GM18861 (cell line): ENCODE results near the gene VDR.
A peak's percentile ranks its signal among the peaks of the same experiment; 100 is the strongest.

Experiments used
- ATAC-seq: cut with Tn5 transposase; IDR thresholded peaks from one replicate; pipeline ENCODE4 v1.9.1; 2021; ENCODE audit not compliant: unreplicated experiment

VDR gene

DNA sequence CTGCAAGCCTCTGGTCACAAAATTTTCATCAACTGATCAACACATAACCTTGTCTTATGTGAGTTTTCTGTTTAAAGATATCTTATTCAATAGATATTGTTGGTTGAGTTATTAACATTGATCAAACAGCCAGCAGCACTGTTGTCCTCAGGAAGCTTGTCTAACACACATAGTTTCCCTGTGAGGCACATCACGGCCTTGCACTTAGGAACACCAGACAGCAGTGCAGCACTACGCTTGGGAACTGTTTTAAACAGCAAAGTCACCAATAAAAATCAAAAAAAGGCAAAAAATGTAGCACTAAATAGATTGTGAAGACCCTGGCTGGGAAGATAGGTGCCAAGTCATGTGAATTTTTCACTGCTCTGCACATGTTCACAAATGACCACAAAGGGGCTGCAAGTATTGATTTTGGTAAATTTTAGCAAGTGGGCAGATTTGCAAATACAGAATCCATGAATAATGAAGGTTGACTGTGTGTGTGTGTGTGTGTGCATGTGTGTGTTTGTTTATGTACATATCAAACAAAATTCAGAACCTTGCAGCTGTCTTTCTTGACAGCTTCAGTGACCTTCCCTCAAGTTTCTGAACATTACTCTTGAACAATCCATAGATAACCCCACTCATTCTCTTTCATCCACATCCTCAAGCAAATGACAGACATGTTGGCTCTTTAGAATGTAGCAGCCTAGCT lies 28.9 kb downstream of the VDR start:
- ATAC-seq: no peak

DNA sequence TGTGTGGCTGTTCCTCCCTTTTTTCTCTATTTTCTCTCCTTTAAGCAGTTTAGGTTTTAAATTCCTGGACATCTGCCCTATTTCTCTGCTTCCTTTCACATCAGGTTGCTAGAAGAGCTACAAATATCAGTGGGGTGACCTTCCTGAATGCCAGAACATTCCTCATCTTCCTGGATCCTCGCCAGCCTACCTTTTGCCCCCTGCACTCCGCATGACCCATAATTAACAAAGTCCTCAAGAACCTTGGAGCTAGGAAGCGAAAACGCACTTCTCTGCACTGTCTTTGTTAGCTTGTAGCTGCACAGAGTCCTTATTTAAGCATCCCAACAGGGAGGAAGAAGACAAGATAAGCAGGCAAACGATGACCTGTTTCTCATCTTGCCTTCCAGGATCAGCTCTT lies 30.5 kb downstream of the VDR start:
- ATAC-seq: no peak

DNA sequence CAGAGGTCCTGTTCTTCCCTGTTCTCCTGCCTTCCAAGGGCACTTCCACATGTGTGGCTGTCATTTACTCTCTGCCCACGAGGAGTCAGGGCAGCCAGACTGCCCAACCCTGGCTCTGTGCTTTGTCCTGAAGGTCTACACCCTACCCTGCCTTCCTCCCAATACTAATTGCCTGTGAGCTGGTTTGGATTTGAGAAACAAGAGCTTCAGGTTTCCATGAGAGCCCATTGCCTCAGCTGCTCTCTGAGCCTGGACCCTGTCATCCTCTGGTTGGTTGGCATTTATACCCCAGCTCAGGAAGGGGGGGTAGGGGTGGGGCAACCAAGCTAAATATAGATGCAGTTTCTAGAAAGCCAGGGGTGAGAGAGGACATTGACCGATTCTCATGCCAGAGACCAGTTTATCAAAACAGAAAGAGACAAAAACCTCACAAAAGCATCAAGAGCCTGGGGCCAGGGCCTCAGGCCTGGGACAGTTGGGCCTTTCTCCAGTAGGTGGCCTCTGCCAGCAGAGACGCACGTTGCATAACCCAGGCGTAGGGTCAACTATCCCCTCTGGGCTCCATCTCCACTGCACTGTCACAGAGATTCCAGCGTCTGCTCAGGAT lies 34.5 kb downstream of the VDR start:
- no peak for ATAC-seq

DNA sequence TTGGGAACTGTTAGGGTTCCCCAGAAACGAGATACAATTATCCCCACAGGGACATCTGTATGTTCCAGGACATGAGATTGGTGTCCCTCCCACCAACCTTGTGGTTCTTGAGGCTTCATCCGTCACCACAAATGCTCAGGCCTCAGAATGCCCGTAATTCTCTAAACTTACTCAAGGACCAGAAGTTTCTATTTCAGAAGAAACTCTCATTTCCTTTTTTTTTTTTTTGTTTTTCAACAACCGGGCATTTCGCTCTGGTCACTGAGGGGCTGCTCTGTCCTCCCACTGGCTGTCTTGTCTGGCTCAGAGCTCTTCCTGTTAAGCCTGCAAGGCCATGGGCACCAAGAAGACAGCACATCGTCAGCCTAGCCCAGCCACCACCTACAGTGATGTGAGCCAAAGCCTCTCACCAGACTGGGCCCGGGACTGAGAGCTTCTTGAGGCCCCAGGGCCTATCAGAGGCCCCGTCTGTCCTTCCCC lies 36.2 kb downstream of the VDR start:
- ATAC-seq: peak; percentile 52

DNA sequence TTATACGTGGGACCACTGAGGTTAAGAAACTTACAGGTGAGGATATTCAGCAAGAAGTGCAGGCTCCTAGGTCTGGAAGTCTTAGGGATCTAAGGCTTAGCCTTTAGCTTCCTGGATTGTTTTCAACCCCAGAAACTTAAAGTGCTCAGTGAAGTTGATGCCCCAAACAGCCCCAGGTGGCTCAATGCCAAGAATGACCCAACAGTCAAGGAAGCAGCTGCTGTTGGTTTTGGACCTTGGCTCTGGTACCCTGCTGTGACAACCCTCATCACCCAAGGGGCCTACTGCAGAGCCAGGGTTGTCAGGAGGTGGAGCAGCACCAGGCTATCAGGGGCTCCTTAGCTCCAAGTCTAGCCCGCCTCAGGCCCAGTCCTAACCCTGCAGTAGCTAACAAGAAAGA lies 36.8 kb downstream of the VDR start:
- ATAC-seq: peak; percentile 2

DNA sequence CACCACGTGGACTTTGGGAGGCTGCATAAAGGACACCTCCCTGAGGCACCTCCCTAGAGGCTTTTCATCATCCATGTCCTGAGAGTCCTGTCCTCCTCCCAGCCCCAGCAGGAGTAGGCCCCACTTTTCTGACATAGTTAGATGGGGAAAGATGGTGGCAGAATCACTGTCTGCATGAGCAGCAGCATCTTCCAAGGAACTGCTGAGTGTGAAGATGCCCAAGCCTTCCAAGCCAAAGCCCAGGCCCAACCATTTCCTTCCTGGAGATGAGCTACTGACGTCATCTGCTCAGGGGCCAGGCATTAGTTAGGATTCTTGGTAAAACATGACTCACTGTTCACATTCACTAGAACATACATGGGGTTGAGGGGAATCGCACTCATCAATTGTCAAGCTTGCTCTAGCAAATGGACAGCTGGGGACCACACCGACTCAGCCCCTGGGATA lies 37.3 kb downstream of the VDR start:
- ATAC-seq: no peak

DNA sequence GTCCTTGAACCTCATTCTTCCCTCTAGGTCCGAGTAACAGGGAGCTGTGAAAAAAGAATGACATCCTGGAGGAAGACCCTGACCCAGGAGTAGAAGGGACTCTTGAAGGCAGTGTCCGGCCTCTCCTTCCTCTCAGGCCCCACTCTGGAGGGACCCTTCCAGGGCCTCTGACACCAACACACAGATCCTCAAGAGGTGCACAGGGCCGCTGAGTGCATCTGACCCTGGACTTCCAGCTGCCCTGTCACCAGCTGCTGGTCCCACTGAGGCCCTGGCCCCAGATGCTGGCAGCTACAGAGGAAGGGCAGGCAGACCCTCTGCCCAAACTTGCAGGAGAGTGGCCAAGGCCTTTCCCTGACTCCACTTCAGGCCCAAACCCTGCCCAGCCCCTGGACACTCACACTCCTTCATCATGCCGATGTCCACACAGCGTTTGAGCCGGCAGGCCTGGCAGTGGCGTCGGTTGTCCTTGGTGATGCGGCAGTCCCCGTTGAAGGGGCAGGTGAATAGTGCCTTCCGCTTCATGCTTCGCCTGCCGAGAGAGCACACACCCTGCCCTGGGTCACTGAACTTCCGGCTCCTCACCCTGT lies 40.1 kb downstream of the VDR start:
- no peak for ATAC-seq

DNA sequence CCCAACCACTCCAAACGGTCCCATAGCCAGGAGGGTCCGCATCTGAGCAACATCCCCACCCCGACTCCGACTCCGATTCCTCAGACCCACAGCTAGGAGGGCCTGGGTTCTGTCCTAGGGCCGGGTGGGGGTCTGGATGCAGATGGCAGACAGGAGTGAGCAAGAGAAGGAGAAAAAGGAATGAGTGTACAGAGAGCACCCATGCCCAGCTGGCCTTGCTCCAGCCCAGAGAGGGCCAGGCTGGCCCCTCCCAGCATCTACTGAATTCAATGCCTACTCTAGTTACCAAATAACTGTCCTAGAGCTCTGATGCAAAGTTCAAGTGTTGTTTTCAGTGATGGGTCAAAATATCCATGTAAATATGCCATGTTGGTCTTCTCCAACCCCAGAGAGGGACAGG lies 40.8 kb downstream of the VDR start:
- ATAC-seq: no peak

DNA sequence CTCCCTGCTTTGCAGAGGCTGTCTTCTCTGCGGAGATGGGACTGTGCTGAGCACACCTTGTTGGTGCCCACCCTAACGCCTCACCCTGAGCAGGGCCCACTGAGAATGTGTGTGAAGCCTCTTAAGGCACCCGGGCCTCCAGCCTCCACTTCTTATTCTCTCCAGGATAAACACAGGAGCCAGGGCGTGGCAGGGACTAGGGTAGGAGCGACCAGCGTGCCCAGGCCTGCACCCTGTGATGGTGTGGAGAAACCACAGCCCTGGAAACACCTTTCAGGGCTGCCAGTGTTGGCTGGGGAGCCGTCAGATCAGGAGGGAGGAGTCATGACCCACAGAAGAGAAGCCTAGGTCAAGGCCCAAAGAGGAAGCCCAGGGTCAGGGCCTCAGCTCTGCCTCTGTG lies 41.3 kb downstream of the VDR start:
- no peak for ATAC-seq

DNA sequence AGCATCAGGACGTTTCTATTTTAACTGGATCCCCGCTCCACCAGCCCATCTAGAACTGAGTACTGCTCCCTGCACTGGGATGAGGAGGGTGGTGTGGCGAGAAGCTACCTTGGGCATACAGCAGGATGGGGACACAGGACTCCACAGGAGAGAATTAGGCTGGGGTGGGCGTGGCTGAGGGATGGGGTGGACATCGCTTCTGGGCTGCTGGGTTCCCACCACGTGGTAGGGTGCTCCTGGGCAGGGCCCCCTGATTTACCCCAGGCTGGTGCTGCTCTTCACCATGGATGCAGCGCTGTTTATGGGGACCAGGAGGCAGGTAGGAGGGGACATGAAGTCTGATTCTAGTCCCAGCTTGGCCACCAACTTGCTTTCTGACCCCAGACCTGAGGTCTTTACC lies 41.9 kb downstream of the VDR start:
- ATAC-seq: no peak

DNA sequence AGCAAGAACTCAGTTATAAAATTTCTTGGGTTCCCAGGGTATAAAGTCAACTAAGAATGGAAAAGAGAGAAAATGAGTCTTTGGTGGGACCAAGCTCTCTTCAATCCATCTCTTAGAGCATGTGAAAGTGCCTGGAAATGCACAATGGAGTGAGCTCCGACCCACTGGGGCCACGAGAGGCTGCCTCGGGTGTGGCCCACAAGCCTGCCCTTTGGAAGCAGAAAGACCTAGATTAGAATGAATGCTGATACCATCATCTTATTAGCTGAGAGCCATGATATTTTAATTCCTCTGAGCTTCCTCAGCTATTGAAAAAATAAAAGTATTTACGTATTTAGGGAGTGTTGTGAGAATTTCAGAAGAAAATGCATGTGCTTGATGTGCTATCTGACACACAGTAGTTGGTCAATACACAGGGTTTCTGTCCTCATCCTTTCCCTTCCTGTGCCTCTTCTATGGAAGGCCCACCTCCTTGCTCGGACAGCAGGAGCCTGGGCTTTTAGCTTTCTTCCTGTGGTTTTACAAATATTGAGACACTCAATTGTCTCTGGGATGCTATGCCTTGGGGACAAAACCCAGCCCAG lies 42.5 kb downstream of the VDR start:
- no peak for ATAC-seq

DNA sequence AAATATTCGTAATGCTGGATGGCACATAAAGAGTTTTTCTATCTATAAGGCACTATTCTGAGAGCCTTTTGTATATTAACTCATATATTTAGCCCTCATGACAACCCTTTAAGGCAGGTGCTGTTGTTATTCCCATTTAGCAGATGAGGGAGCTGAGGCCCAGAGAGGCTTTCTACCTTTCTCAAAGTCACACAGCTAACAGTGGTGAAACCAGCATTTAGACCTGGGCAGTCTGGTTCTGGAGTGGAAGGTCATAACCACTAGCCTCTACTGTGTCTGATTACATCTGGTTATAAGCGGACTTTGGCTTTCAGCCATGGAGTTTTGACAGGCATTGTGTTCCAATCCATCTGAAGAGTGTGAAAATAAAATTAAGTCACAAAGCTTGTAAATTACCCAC lies 43.9 kb downstream of the VDR start:
- ATAC-seq: no peak

DNA sequence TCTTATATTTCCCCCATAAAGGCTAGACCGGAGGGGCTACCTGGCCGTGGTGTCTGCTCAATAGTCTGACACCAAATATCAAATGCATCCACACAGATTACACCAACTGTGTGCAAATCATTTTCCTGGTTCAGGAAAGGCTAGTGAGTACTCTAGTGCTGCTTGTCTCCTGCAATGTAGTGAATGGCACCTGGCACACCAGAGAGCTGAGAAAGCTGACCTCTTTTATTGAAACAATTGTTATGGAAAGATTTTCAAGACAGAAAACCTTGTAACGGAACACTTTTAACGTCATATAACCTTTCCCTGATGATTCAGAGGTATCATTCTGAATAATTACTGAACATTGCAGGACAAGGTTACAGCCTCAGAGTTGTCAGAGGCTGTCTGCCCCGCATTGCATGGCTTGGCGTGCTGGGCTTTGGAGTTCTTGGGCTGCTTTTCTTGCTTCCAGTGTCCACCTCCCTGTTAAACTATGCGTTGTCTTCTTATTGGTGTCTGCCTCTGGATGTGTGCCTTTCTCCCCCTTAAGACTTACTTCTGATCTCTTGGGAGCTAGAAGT lies 44.4 kb downstream of the VDR start:
- ATAC-seq: no peak

DNA sequence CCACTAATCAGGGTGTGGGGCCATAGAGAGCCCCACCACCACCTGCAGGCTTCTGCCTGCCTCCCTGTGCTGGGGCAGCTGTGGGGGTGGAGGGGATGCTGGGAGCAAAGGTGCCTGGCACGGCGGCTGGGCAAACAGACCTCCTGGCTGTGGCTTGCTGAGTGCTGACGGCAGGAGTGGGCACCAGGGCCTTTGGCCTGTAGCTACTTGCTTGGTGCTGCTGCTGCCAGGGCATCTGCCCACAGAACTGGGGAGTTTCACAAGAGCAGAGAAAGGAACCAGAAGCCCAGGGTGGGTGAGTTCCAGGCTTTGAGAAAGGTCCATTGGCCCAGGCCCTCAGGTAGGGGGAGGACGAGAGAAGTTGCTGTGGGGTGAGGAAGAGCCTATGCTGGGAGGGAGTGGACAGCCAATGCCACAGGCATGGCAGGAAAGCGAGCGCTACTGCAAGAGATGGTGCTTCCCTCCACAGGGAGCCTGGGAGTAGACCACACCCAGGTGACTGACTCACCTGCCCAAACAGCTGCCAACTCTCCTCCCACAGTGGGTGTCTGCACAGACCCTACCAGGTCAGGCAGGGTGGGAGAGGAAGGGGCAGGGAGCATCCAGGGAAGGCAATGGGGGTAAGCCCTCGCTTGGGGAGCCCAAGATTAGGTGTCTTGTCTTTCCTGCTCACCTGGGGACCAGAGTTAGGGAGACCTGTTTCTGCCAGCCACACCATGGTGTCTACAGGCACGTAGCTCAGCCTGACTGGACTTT lies 46.1 kb downstream of the VDR start:
- ATAC-seq: no peak

DNA sequence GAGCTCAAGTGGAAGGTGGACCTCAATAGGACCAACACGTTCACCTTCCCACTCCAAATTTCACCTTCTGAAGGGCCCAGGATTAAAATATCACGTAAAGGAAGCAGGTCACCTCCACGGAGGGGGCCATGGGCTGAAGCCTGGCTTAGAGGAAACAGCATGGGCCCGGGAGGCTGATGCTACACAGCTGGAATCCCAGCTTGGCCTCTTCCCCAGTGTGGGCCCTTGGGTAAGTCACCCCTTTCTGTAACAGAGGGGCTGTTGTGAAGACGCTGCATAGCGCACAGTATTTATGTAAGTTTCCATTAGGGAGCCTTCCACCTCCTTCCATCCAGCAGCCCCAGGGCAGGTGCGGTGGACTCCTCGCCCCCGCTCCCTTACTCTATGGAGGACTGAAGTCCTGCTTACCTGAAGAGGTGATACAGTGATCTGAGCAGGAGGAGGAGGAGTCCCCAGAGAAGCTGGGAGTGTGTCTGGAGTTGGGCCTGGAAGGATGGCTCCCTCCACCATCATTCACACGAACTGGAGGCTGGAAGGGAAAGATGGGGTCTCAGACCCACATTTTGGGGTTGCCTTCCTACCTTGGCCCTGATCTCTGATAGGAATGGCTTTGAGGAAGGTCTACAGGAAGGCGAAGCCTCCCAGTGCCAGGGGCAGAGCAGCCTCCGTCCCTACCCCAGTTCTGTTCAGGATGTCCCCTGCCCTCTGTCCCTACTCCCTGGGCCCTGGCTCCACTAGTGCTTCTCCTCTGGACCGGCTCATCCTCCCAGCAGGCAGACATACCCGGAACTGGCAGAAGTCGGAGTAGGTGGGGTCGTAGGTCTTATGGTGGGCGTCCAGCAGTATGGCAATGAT lies 47.8 kb downstream of the VDR start:
- ATAC-seq: no peak

DNA sequence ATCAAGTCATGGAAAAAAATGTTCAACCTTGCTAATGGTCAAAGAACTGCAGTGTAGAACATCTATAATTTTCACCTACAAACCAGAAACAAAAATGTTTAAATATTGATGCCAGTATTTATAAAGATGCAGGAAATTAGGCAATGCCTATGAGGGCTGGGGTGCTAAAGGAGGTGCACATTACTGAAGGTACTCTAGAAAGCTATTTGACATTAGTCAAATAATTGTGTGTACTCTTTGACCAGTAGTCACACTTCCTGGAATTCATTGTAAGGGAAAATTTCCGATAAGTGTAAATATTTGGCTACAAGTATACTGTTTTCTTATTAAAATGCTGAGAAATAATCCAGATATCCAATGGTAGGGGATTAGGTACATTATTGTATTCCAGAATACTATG lies 48.7 kb downstream of the VDR start:
- no peak for ATAC-seq

DNA sequence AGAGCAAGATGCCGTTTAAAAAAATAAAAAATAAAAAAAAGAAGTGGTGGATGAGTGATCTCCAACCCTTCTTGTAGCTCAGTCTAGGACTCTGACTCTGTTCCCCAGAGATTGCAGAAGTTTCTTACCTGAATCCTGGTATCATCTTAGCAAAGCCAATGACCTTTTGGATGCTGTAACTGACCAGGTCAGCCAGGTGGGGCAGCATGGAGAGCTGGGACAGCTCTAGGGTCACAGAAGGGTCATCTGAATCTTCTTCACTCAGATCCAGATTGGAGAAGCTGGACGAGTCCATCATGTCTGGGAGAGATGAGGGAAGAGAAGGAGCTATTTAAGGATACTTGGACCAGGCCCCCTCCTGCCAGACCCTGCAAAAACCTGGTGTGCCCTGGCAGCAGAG lies 49.3 kb downstream of the VDR start:
- no peak for ATAC-seq

DNA sequence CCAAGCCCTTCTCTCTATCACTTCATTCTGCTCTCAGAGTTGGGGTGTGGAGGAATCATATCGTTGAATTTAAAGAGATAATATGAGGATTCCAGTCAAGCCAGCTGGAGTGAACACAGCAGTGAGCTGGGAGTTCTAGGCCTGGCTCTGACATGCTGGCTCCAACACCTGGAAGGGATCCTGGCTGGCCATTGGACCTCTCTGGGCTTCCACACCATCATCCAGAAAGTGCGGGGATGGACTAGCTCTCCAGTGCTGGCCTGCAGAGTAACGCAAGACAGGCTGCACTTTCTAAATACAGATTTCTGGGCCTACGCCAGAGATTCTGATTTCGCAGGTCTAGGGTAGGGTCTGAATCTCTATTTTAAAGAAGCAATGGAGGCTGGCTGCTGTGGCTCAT lies 50.3 kb downstream of the VDR start:
- no peak for ATAC-seq

DNA sequence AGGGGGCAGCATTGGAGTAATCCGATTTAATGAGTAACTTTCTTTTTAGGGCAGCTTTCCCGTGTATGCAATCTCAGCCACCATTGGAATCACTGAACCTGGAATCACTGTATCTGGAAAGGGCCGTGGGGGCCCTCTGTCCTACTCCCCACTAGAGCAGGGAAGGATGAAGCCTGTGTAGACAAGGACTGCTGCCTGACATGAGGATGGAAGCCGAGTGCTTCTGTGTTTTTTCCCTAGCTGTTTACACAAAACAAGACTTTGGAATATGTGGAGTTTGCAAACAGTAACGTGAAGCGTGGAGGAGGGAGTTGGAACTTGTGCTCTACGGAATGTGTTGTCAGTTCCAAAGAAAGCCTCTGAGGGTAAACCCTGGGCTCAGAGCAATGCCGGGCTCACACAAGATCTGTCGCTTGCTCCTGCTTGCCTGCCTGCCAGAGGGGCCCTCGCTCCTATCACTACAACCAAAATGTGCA lies 52.7 kb downstream of the VDR start:
- no peak for ATAC-seq

DNA sequence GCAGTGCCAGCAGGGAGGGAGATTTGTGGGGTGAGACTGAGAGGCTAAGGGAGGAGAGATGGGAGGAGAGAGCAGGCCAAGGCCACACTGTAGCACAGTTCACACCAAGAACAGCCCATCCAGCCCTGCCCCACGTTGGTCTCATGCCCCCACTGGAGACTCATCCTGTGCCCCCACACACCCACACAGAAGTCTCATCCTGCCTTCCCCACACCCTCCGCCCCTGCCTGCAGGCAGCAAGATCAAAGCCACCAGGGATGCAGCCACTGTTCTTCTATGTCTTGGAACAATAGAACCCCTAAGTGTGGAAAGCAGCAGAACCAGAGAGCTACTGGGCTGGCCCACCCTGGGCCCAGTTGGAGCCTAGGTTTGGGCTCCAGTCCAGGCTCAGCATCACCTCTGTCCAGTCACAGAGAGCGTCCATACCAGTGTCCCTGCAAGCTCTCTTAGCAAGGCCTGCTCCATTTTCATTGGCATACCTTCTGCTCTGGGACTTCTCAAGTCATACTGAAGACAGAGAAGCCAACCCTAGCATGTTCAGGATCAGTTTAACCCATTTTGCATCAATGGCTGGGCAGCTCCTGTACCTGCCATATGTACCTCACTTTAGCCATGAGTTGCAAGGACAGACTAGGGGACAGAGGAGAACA lies 53.4 kb downstream of the VDR start:
- ATAC-seq: no peak
